ENCODE data around the gene CNTN1.
A peak's percentile ranks its signal among the peaks of the same experiment; 100 is the strongest.

The CNTN1 gene

DNA sequence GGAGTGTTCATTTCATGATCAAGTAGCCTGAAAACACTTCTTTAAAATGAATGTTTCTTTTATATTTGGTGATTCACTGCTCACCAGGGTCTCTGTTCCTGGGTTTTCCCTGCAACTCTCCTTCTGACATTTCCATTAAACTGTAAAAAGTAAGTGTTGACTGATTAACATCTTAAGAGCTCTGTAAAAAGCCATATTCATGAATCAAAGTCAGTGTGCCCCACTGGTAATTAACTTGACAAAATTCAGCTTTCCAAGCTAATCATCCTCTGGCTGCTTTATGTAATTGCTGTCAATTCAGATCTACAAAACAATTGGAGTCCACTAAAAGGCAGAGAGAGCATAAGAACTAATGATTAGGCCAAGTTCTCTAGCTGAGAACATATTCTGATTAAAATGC is 41.6 kb downstream of the CNTN1 start (continued):
- no peak for TF ChIP-seq ZNF585B (tag by site-specific recombination; IDR thresholded peaks at IDR 0.05)
- TF ChIP-seq ZBTB21 (tag by site-specific recombination; IDR thresholded peaks at IDR 0.05) = no peak
- TF ChIP-seq ZNF626 (tag by site-specific recombination; IDR thresholded peaks at IDR 0.05) = no peak
- TF ChIP-seq, protein P1, sequence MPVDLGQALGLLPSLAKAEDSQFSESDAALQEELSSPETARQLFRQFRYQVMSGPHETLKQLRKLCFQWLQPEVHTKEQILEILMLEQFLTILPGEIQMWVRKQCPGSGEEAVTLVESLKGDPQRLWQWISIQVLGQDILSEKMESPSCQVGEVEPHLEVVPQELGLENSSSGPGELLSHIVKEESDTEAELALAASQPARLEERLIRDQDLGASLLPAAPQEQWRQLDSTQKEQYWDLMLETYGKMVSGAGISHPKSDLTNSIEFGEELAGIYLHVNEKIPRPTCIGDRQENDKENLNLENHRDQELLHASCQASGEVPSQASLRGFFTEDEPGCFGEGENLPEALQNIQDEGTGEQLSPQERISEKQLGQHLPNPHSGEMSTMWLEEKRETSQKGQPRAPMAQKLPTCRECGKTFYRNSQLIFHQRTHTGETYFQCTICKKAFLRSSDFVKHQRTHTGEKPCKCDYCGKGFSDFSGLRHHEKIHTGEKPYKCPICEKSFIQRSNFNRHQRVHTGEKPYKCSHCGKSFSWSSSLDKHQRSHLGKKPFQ (tag by site-specific recombination; IDR thresholded peaks at IDR 0.05) = peak; percentile 67; the same call in 1 of the 2 replicates
- TF ChIP-seq ZNF555 (tag by site-specific recombination; conservative IDR thresholded peaks at IDR 0.05) = no peak
- TF ChIP-seq, protein P2, sequence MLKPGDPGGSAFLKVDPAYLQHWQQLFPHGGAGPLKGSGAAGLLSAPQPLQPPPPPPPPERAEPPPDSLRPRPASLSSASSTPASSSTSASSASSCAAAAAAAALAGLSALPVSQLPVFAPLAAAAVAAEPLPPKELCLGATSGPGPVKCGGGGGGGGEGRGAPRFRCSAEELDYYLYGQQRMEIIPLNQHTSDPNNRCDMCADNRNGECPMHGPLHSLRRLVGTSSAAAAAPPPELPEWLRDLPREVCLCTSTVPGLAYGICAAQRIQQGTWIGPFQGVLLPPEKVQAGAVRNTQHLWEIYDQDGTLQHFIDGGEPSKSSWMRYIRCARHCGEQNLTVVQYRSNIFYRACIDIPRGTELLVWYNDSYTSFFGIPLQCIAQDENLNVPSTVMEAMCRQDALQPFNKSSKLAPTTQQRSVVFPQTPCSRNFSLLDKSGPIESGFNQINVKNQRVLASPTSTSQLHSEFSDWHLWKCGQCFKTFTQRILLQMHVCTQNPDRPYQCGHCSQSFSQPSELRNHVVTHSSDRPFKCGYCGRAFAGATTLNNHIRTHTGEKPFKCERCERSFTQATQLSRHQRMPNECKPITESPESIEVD (tag by site-specific recombination; IDR thresholded peaks at IDR 0.05) = peak; percentile 91
- TF ChIP-seq, protein P3, sequence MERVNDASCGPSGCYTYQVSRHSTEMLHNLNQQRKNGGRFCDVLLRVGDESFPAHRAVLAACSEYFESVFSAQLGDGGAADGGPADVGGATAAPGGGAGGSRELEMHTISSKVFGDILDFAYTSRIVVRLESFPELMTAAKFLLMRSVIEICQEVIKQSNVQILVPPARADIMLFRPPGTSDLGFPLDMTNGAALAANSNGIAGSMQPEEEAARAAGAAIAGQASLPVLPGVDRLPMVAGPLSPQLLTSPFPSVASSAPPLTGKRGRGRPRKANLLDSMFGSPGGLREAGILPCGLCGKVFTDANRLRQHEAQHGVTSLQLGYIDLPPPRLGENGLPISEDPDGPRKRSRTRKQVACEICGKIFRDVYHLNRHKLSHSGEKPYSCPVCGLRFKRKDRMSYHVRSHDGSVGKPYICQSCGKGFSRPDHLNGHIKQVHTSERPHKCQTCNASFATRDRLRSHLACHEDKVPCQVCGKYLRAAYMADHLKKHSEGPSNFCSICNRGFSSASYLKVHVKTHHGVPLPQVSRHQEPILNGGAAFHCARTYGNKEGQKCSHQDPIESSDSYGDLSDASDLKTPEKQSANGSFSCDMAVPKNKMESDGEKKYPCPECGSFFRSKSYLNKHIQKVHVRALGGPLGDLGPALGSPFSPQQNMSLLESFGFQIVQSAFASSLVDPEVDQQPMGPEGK (tag by site-specific recombination; IDR thresholded peaks at IDR 0.05) = no peak
- TF ChIP-seq, protein P4, sequence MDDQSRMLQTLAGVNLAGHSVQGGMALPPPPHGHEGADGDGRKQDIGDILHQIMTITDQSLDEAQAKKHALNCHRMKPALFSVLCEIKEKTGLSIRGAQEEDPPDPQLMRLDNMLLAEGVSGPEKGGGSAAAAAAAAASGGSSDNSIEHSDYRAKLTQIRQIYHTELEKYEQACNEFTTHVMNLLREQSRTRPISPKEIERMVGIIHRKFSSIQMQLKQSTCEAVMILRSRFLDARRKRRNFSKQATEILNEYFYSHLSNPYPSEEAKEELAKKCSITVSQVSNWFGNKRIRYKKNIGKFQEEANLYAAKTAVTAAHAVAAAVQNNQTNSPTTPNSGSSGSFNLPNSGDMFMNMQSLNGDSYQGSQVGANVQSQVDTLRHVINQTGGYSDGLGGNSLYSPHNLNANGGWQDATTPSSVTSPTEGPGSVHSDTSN (CRISPR knock-in tag; IDR thresholded peaks at IDR 0.05) = no peak
- TF ChIP-seq SCRT1 (tag by site-specific recombination; IDR thresholded peaks at IDR 0.05; ENCODE audit: borderline replicate concordance) = 0 out of 2 replicates have a peak, but pooled peaks have one; percentile 54
- TF ChIP-seq, protein P5, sequence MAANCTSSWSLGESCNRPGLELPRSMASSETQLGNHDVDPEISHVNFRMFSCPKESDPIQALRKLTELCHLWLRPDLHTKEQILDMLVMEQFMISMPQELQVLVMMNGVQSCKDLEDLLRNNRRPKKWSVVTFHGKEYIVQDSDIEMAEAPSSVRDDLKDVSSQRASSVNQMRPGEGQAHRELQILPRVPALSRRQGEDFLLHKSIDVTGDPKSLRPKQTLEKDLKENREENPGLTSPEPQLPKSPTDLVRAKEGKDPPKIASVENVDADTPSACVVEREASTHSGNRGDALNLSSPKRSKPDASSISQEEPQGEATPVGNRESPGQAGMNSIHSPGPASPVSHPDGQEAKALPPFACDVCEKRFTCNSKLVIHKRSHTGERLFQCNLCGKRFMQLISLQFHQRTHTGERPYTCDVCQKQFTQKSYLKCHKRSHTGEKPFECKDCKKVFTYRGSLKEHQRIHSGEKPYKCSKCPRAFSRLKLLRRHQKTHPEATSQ (tag by site-specific recombination; IDR thresholded peaks at IDR 0.05) = no peak
- no peak for TF ChIP-seq ZNF366 (tag by site-specific recombination; conservative IDR thresholded peaks at IDR 0.05)
- peak; percentile 21; the same call in 1 of the 2 replicates for TF ChIP-seq ZIC2 (tag by site-specific recombination; IDR thresholded peaks at IDR 0.05)
- no peak for TF ChIP-seq ZNF202 (tag by site-specific recombination; IDR thresholded peaks at IDR 0.05; ENCODE audit: borderline replicate concordance)
- TF ChIP-seq SP7 (tag by site-specific recombination; IDR thresholded peaks at IDR 0.05) = peak; percentile 30
- peak; percentile 71 for TF ChIP-seq WT1 (tag by site-specific recombination; IDR thresholded peaks at IDR 0.05)
- no peak for TF ChIP-seq ZNF16 (tag by site-specific recombination; IDR thresholded peaks at IDR 0.05; ENCODE audit: low read depth)
- peak; percentile 56; the same call in 1 of the 2 replicates for TF ChIP-seq ZNF501 (tag by site-specific recombination; IDR thresholded peaks at IDR 0.05)
- TF ChIP-seq HOXA7 (CRISPR knock-in tag; IDR thresholded peaks at IDR 0.05; ENCODE audit: borderline replicate concordance) = no peak
- TF ChIP-seq ZFP37 (tag by site-specific recombination; IDR thresholded peaks at IDR 0.05) = no peak
- peak; percentile 92 for TF ChIP-seq OSR2 (tag by site-specific recombination; IDR thresholded peaks at IDR 0.05)
- no peak for TF ChIP-seq SP3 (tag by site-specific recombination; IDR thresholded peaks at IDR 0.05)
- no peak for TF ChIP-seq ZNF548 (tag by site-specific recombination; IDR thresholded peaks at IDR 0.05)
- no peak for TF ChIP-seq ZNF350 (tag by site-specific recombination; IDR thresholded peaks at IDR 0.05)
- TF ChIP-seq, protein P6, sequence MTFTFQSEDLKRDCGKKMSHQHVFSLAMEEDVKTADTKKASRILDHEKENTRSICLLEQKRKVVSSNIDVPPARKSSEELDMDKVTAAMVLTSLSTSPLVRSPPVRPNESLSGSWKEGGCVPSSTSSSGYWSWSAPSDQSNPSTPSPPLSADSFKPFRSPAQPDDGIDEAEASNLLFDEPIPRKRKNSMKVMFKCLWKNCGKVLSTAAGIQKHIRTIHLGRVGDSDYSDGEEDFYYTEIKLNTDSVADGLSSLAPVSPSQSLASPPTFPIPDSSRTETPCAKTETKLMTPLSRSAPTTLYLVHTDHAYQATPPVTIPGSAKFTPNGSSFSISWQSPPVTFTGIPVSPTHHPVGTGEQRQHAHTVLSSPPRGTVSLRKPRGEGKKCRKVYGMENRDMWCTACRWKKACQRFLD (tag by site-specific recombination; IDR thresholded peaks at IDR 0.05) = no peak
- TF ChIP-seq ZNF184 (tag by site-specific recombination; IDR thresholded peaks at IDR 0.05) = no peak
- no peak for TF ChIP-seq ZNF76 (tag by site-specific recombination; IDR thresholded peaks at IDR 0.05; ENCODE audit: borderline replicate concordance, low read depth)
- TF ChIP-seq, protein P7, sequence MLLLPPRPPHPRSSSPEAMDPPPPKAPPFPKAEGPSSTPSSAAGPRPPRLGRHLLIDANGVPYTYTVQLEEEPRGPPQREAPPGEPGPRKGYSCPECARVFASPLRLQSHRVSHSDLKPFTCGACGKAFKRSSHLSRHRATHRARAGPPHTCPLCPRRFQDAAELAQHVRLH (tag by site-specific recombination; IDR thresholded peaks at IDR 0.05) = 0 out of 2 replicates have a peak, but pooled peaks have one; percentile 21
- TF ChIP-seq TRIM28 (IDR thresholded peaks at IDR 0.05; ENCODE audit: borderline replicate concordance, low read length) = no peak
- peak; percentile 47; the same call in 1 of the 2 replicates for TF ChIP-seq ZEB2 (tag by site-specific recombination; IDR thresholded peaks at IDR 0.05)
- TF ChIP-seq, protein P8, sequence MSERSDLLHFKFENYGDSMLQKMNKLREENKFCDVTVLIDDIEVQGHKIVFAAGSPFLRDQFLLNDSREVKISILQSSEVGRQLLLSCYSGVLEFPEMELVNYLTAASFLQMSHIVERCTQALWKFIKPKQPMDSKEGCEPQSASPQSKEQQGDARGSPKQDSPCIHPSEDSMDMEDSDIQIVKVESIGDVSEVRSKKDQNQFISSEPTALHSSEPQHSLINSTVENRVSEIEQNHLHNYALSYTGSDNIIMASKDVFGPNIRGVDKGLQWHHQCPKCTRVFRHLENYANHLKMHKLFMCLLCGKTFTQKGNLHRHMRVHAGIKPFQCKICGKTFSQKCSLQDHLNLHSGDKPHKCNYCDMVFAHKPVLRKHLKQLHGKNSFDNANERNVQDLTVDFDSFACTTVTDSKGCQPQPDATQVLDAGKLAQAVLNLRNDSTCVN (tag by site-specific recombination; optimal IDR thresholded peaks at IDR 0.05) = no peak

Measured in HEK293 (cell line).